Suprapubic skin (tissue), 4 donors: Measurements from ENCODE around the gene SOHLH1. TPM values are rescaled to one million over a fixed set of nuclear protein-coding genes. Genes with fewer than 3 reads are reported as not detected.
"Not testable (repeated sequence)": the region's sequence is repeated elsewhere in the genome, so short reads cannot be mapped to it uniquely, and the experiment has no call there.

Source experiments
- DNase-seq, 2 donors: peaks; one replicate each; pipeline ENCODE4 v3.0.0-alpha.2; 2019; ENCODE audit warnings: low spot score in 2 of 2
- H3K27ac ChIP-seq: fragments of 200-600 bp; sonication (generic); one replicate; pipeline ENCODE4 v1.5.1; 2019
- H3K27me3 ChIP-seq: fragments of 200-600 bp; sonication (generic); one replicate; pipeline ENCODE4 v1.5.1; 2019
- H3K36me3 ChIP-seq: fragments of 200-600 bp; sonication (generic); one replicate; pipeline ENCODE4 v1.5.1; 2019
- H3K4me1 ChIP-seq: fragments of 200-600 bp; sonication (generic); one replicate; pipeline ENCODE4 v1.5.1; 2019
- H3K4me3 ChIP-seq: fragments of 200-600 bp; sonication (generic); one replicate; pipeline ENCODE4 v1.5.1; 2019; ENCODE audit warnings: mild to moderate bottlenecking
- H3K9me3 ChIP-seq: fragments of 200-600 bp; sonication (generic); one replicate; pipeline ENCODE4 v1.5.1; 2019
- CTCF ChIP-seq, 2 donors: fragments of 200-600 bp in 1 of 2; fragments of 450-650 bp in 1 of 2; sonication (generic) in 1 of 2; IDR thresholded peaks; one replicate each; pipeline ENCODE4 v1.5.1; 2016 to 2019; ENCODE audit warnings: antibody characterized with exemption in 2 of 2, mild to moderate bottlenecking in 1 of 2, moderate library complexity in 1 of 2
- EP300 ChIP-seq: sonication (generic); formaldehyde crosslinking; IDR thresholded peaks from one replicate; pipeline ENCODE4 v1.6.1; 2017; ENCODE audit warnings: antibody characterized with exemption
- POLR2A ChIP-seq, 2 donors: fragments of 450-650 bp; IDR thresholded peaks; one replicate each; pipeline ENCODE4 v1.6.1; 2017; ENCODE audit warnings: antibody characterized with exemption in 2 of 2, mild to moderate bottlenecking in 2 of 2, moderate library complexity in 2 of 2
- POLR2AphosphoS5 ChIP-seq, 3 donors: sonication (generic); formaldehyde crosslinking; IDR thresholded peaks; one replicate each; pipeline ENCODE4 v1.6.1; 2017; ENCODE audit warnings: antibody characterized with exemption in 3 of 3
- WGBS: methylation state at CpG from one replicate; pipeline ENCODE4 v1.1.5; 2018; 5-methylcytosine and 5-hydroxymethylcytosine counted together
- total RNA-seq, 4 donors: library from RNA; depleted of rRNA; stranded (reverse); fragments of >200 nt; gene quantifications; one replicate each; pipeline ENCODE4 v1.1.0, GENCODE V29; 2016

The SOHLH1 gene
- total RNA-seq, 4 donors from 2014 or later = not detected

GRCh38 chr9:135676891-135677290 is 22.4 kb downstream of the SOHLH1 start:
- Histone ChIP-seq H3K9me3 (no peaks in the 10 kb centered on the region), H3K27me3 (peaks cover 30% of the 10 kb centered on the region), H3K36me3 (no peaks in the 10 kb centered on the region), H3K27ac (no peak overlapping the region), H3K4me1 (no peaks in the 10 kb centered on the region), H3K4me3 (no peak overlapping the region)
- no peak for DNase-seq
- WGBS = 85% methylated on average over 13 of the region's 13 CpGs
- TF ChIP-seq EP300 (no peak), POLR2A (IDR thresholded peaks at IDR 0.05) (no peak), CTCF (IDR thresholded peaks at IDR 0.05) (no peak), POLR2AphosphoS5 (IDR thresholded peaks at IDR 0.05) (no peak)

DNA sequence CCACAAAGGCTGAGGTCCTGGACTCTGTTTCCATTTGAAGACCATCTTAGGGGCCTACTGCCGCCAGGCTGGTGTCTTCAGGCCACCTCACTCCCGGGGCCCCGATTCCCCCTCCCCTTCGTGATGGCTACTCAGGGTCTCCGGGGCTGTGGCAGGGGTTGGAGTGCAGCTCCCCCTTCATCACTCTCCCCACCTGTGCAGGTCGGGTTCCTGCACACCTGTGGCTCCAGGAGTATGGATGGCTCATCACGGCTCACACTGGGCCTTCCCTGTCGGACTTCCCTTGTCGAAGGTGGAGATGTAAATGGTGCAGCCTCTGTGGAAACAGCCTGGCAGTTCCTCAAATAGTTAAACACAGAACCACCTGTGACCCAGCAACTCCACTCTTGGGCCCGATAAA is 24.3 kb downstream of the SOHLH1 start:
- TF ChIP-seq EP300 (no peak), CTCF (IDR thresholded peaks at IDR 0.05) (no peak), POLR2AphosphoS5 (IDR thresholded peaks at IDR 0.05) (no peak), POLR2A (IDR thresholded peaks at IDR 0.05) (no peak)
- Histone ChIP-seq H3K9me3 (no peaks in the 10 kb centered on the region), H3K4me1 (no peaks in the 10 kb centered on the region), H3K36me3 (no peaks in the 10 kb centered on the region), H3K27me3 (peaks cover 33% of the 10 kb centered on the region), H3K4me3 (no peak overlapping the region), H3K27ac (no peak overlapping the region)
- DNase-seq = no peak
- 90% methylated on average over 7 of the region's 10 CpGs for WGBS

GRCh38 chr9:135673941-135674340 is 25.3 kb downstream of the SOHLH1 start:
- no peak for DNase-seq
- Histone ChIP-seq H3K4me3 (no peak overlapping the region), H3K36me3 (no peaks in the 10 kb centered on the region), H3K27ac (no peak overlapping the region), H3K27me3 (peaks cover 43% of the 10 kb centered on the region), H3K9me3 (no peaks in the 10 kb centered on the region), H3K4me1 (no peaks in the 10 kb centered on the region)
- 37% methylated on average over 8 of the region's 8 CpGs for WGBS
- no peak for TF ChIP-seq CTCF (IDR thresholded peaks at IDR 0.05)
- TF ChIP-seq POLR2A (IDR thresholded peaks at IDR 0.05) = no peak
- TF ChIP-seq POLR2AphosphoS5 (IDR thresholded peaks at IDR 0.05) = no peak
- TF ChIP-seq EP300 = no peak

- peaks cover 49% of the 10 kb centered on the region for H3K27me3 ChIP-seq
- not testable (repeated sequence) for H3K4me1 ChIP-seq, H3K9me3 ChIP-seq, H3K4me3 ChIP-seq, DNase-seq, H3K27ac ChIP-seq, H3K36me3 ChIP-seq
- 92% methylated on average over 7 of the region's 7 CpGs for WGBS
These were observed 26.5 kb downstream of the SOHLH1 start for GRCh38 chr9:135672786-135673185.

DNA sequence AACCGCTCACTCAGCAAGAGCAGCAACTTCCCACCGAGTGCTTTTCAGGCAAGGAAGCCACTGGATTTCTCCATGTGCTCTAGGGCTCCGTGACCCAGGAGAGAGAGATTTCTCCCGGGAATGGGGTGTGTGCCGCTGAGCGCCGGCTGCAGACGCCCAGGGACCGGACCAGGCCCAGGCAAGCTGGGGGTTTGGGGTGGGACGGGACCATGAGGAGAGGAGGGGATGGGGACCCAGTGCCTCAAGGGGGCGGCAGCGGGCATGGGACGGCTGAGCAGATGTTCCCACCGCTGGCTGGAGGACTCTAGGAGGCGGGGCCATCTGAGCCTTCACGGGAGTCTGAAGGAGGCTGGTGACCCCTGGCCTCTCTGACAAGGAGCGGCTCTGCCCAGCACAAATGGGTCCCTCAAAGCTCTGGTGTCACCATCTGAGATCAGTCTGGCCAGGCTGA is 27.7 kb downstream of the SOHLH1 start:
- Histone ChIP-seq H3K4me1 (no peaks in the 10 kb centered on the region), H3K9me3 (peaks cover 5% of the 10 kb centered on the region), H3K4me3 (no peak overlapping the region), H3K27me3 (peaks cover 56% of the 10 kb centered on the region), H3K36me3 (no peaks in the 10 kb centered on the region), H3K27ac (no peak overlapping the region)
- peak in 1 of 2 donors; percentile 51 for DNase-seq
- TF ChIP-seq CTCF (IDR thresholded peaks at IDR 0.05) = no peak
- TF ChIP-seq POLR2AphosphoS5 (IDR thresholded peaks at IDR 0.05) = no peak
- no peak for TF ChIP-seq EP300
- TF ChIP-seq POLR2A (IDR thresholded peaks at IDR 0.05) = no peak
- no CpG with 5 or more reads among the region's 17 CpGs for WGBS
